ENCODE data around the gene FBXL4. TPM values are rescaled to one million over a fixed set of nuclear protein-coding genes. Genes with fewer than 3 reads are reported as not detected.

FBXL4 gene
- polyA plus RNA-seq, 1 donor (not counting 4 experiments of a cell fraction or from before 2014, with no cell fraction given), result 19.9 TPM

DNA sequence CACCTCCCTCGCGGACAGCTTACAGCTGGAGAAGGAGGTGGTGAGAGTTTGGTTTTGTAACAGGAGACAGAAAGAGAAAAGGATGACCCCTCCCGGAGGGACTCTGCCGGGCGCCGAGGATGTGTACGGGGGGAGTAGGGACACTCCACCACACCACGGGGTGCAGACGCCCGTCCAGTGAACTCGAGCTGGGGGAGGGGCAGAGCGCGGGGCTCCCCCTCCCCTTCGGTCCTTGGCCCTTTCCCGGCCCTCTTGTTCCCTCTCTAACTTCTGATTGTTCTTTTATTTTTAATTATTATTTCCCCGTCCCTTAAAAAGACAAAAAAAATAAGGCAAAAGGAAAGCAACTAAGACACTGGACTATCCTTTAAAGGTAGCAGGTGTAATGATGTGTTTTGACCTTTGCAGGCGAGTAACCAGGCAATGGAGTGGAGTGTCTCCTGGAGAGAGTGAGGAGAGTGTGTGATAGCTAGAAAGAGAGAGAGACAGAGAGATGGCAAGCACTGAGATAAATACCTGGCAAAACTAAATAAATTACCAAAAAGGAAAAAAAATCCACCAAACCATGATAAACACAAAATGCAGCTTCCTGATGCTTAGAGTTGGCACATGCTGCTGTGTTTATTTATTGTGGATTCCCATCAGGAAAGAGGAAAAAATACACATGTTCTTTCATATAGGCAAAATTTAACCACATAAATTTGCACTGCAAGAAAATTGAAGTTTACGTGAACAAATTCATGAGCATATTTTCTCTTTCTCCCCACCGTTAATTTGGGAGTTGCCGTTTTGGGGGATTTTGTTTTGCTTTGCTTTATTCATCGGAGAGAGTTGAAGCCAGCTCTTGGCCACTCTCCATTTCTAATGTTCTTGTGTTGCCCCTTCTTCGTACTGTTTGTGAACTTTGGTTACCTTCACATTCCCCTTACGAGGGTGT is 111.5 kb downstream of the FBXL4 start:
- H3K4me1 ChIP-seq (ENCODE audit: control insufficient read depth, extremely low read depth, insufficient read depth, low read length), result peaks cover 15% of the 10 kb centered on the region
- H3K9me1 ChIP-seq (ENCODE audit: control insufficient read depth, extremely low read depth, insufficient read depth, low read length), result no peaks in the 10 kb centered on the region
- TF ChIP-seq, protein P1, sequence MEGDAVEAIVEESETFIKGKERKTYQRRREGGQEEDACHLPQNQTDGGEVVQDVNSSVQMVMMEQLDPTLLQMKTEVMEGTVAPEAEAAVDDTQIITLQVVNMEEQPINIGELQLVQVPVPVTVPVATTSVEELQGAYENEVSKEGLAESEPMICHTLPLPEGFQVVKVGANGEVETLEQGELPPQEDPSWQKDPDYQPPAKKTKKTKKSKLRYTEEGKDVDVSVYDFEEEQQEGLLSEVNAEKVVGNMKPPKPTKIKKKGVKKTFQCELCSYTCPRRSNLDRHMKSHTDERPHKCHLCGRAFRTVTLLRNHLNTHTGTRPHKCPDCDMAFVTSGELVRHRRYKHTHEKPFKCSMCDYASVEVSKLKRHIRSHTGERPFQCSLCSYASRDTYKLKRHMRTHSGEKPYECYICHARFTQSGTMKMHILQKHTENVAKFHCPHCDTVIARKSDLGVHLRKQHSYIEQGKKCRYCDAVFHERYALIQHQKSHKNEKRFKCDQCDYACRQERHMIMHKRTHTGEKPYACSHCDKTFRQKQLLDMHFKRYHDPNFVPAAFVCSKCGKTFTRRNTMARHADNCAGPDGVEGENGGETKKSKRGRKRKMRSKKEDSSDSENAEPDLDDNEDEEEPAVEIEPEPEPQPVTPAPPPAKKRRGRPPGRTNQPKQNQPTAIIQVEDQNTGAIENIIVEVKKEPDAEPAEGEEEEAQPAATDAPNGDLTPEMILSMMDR (optimal IDR thresholded peaks at IDR 0.05 in 1 of 3, IDR thresholded peaks at IDR 0.05 in 1 of 3, conservative IDR thresholded peaks at IDR 0.05 in 1 of 3; ENCODE audit: extremely low read depth in 1 of 3, insufficient read depth in 2 of 3, low read length in 3 of 3), result no peak
- no peak for TF ChIP-seq EZH2 (IDR thresholded peaks at IDR 0.05; ENCODE audit: low read length)
- H3K27ac ChIP-seq (ENCODE audit: control insufficient read depth, insufficient read depth, low read length), result no peak overlapping the region
- no peak overlapping the region for H3K4me3 ChIP-seq (ENCODE audit: control insufficient read depth in 2 of 3, extremely low read depth in 1 of 3, insufficient read depth in 2 of 3, low read depth in 1 of 3, low read length in 3 of 3)
- peaks cover 3% of the 10 kb centered on the region for H4K20me1 ChIP-seq (ENCODE audit: control insufficient read depth, extremely low read depth, insufficient read depth, low read length)
- FAIRE-seq (no peak), DNase-seq (ENCODE audit: low read depth, low spot score) (no peak)
- H3K27me3 ChIP-seq (ENCODE audit: control insufficient read depth, extremely low read depth, insufficient read depth, low read length), result peaks cover 85% of the 10 kb centered on the region
- dilution Hi-C loops (cut with MboI; ENCODE audit: extremely low pct_ligation_motif_present, low sequenced_read_pairs), result no loop called here
- H3K9me3 ChIP-seq (ENCODE audit: control insufficient read depth, low read depth, low read length), result no peaks in the 10 kb centered on the region
- no peaks in the 10 kb centered on the region for H3K36me3 ChIP-seq (ENCODE audit: control insufficient read depth in 2 of 2, extremely low read depth in 1 of 2, insufficient read depth in 2 of 2, low read length in 2 of 2)
- H3K79me2 ChIP-seq (ENCODE audit: control insufficient read depth, insufficient read depth, low read length), result no peaks in the 10 kb centered on the region
- H3K4me2 ChIP-seq (ENCODE audit: control insufficient read depth, extremely low read depth, insufficient read depth, low read depth, low read length), result no peak overlapping the region
- H3K9ac ChIP-seq (ENCODE audit: control insufficient read depth, extremely low read depth, insufficient read depth, low read length), result no peak overlapping the region
- no peak overlapping the region for H2AFZ ChIP-seq (ENCODE audit: control insufficient read depth, low read length)

DNA sequence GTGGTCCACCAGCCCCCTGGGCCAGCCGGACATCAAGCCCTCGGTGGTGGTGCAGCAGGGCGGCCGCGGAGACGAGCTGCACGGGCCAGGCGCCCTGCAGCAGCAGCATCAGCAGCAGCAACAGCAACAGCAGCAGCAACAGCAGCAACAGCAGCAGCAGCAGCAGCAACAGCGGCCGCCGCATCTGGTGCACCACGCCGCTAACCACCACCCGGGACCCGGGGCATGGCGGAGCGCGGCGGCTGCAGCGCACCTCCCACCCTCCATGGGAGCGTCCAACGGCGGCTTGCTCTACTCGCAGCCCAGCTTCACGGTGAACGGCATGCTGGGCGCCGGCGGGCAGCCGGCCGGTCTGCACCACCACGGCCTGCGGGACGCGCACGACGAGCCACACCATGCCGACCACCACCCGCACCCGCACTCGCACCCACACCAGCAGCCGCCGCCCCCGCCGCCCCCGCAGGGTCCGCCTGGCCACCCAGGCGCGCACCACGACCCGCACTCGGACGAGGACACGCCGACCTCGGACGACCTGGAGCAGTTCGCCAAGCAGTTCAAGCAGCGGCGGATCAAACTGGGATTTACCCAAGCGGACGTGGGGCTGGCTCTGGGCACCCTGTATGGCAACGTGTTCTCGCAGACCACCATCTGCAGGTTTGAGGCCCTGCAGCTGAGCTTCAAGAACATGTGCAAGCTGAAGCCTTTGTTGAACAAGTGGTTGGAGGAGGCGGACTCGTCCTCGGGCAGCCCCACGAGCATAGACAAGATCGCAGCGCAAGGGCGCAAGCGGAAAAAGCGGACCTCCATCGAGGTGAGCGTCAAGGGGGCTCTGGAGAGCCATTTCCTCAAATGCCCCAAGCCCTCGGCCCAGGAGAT is 112.4 kb downstream of the FBXL4 start:
- Histone ChIP-seq H3K4me3 (ENCODE audit: control insufficient read depth in 2 of 3, extremely low read depth in 1 of 3, insufficient read depth in 2 of 3, low read depth in 1 of 3, low read length in 3 of 3) (no peak overlapping the region), H3K27ac (ENCODE audit: control insufficient read depth, insufficient read depth, low read length) (no peak overlapping the region), H3K9me3 (ENCODE audit: control insufficient read depth, low read depth, low read length) (no peaks in the 10 kb centered on the region), H3K9ac (ENCODE audit: control insufficient read depth, extremely low read depth, insufficient read depth, low read length) (no peak overlapping the region), H2AFZ (ENCODE audit: control insufficient read depth, low read length) (no peak overlapping the region), H3K36me3 (ENCODE audit: control insufficient read depth in 2 of 2, extremely low read depth in 1 of 2, insufficient read depth in 2 of 2, low read length in 2 of 2) (no peaks in the 10 kb centered on the region), H3K4me2 (ENCODE audit: control insufficient read depth, extremely low read depth, insufficient read depth, low read depth, low read length) (peak overlapping the region; percentile 2), H3K9me1 (ENCODE audit: control insufficient read depth, extremely low read depth, insufficient read depth, low read length) (no peaks in the 10 kb centered on the region), H3K4me1 (ENCODE audit: control insufficient read depth, extremely low read depth, insufficient read depth, low read length) (peaks cover 15% of the 10 kb centered on the region), H4K20me1 (ENCODE audit: control insufficient read depth, extremely low read depth, insufficient read depth, low read length) (peaks cover 3% of the 10 kb centered on the region), H3K27me3 (ENCODE audit: control insufficient read depth, extremely low read depth, insufficient read depth, low read length) (peaks cover 85% of the 10 kb centered on the region), H3K79me2 (ENCODE audit: control insufficient read depth, insufficient read depth, low read length) (no peaks in the 10 kb centered on the region)
- DNase-seq (ENCODE audit: low read depth, low spot score), result no peak
- no peak for FAIRE-seq
- dilution Hi-C loops (cut with MboI; ENCODE audit: extremely low pct_ligation_motif_present, low sequenced_read_pairs), result no loop called here
- peak; percentile 100 for TF ChIP-seq EZH2 (IDR thresholded peaks at IDR 0.05; ENCODE audit: low read length)
- TF ChIP-seq, protein P1 (optimal IDR thresholded peaks at IDR 0.05 in 1 of 3, IDR thresholded peaks at IDR 0.05 in 1 of 3, conservative IDR thresholded peaks at IDR 0.05 in 1 of 3; ENCODE audit: extremely low read depth in 1 of 3, insufficient read depth in 2 of 3, low read length in 3 of 3), result no peak
